Endothelial cell of umbilical vein (primary cell): ENCODE measurements around the gene ELMOD2. TPM values are rescaled to one million over a fixed set of nuclear protein-coding genes. Genes with fewer than 3 reads are reported as not detected.

ENCODE experiments used
- BruUV-seq: library from RNA; stranded (reverse); fragments of 400-500 nt; replicated peaks from 2 replicates; lab custom pipeline; 2021; lab: Mats Ljungman, UMichigan
- CTCF ChIA-PET: fragments of 300-600, 350-600 bp; sonication (Branson Sonifier 250); formaldehyde crosslinking; loops from one replicate; lab custom pipeline; 2021; ENCODE audit warnings: antibody characterized with exemption, inconsistent platforms; lab: Charles Lee
- POLR2A ChIA-PET: fragments of 300-600, 350-600 bp; sonication (Branson Sonifier 250); formaldehyde crosslinking; loops from one replicate; lab custom pipeline; 2021; ENCODE audit warnings: antibody characterized with exemption, inconsistent platforms; lab: Charles Lee
- DNase-seq: peaks from one replicate; pipeline ENCODE4 v3.0.0-alpha.2; 2011; ENCODE audit warnings: low read depth, low spot score
- FAIRE-seq: peaks from 2 replicates; lab custom pipeline; 2011; peaks lifted over from hg19 to GRCh38; lab: Jason Lieb, UNC
- H2AFZ ChIP-seq: 2 replicates; pipeline ENCODE4 v1.6.0; 2012; ENCODE audit warnings: low read depth, low read length, control low read depth, inconsistent platforms
- H3K27ac ChIP-seq: 2 replicates; pipeline ENCODE4 v1.5.1; 2011; ENCODE audit warnings: low read depth, mild to moderate bottlenecking, control low read depth, low read length, moderate library complexity; ENCODE audit not compliant: insufficient read depth
- H3K27me3 ChIP-seq, 2 experiments: 2 replicates each; pipeline versions ENCODE4 v1.6.0 to v1.6.1; 2011; ENCODE audit warnings: low read length in 2 of 2, mixed read lengths in 1 of 2; ENCODE audit not compliant: control insufficient read depth in 2 of 2, insufficient read depth in 2 of 2
- H3K36me3 ChIP-seq, 2 experiments: 2 replicates in 1 of 2; 3 replicates in 1 of 2; pipeline ENCODE4 v1.5.1; 2011; ENCODE audit warnings: low read length in 2 of 2, mild to moderate bottlenecking in 1 of 2, moderate library complexity in 1 of 2; ENCODE audit not compliant: control insufficient read depth in 2 of 2, insufficient read depth in 2 of 2; ENCODE audit errors: extremely low read depth in 1 of 2
- H3K4me1 ChIP-seq: 3 replicates; pipeline ENCODE4 v1.5.1; 2011; ENCODE audit warnings: mild to moderate bottlenecking, low read length; ENCODE audit not compliant: control insufficient read depth, insufficient read depth; ENCODE audit errors: extremely low read depth
- H3K4me2 ChIP-seq: 2 replicates; pipeline ENCODE4 v1.6.1; 2011; ENCODE audit warnings: low read length, control low read depth, mixed read lengths; ENCODE audit not compliant: insufficient read depth
- H3K4me3 ChIP-seq, 3 experiments: fragments of 200-600 bp in 1 of 3; sonication (generic), shearing (Covaris generic) in 1 of 3; replicated peaks in 1 of 3; 2 replicates each; pipeline ENCODE4 v1.5.1; 2011 to 2016; ENCODE audit warnings: control low read depth in 3 of 3, low read length in 3 of 3, mild to moderate bottlenecking in 2 of 3, inconsistent platforms in 1 of 3, low read depth in 1 of 3, moderate library complexity in 1 of 3; ENCODE audit not compliant: insufficient read depth in 1 of 3
- H3K79me2 ChIP-seq: 2 replicates; pipeline ENCODE4 v1.6.0; 2012; ENCODE audit warnings: low read length, inconsistent platforms; ENCODE audit not compliant: control insufficient read depth, insufficient read depth
- H3K9ac ChIP-seq: replicated peaks from 2 replicates; pipeline ENCODE3; 2011; ENCODE audit warnings: low read length, control low read depth; ENCODE audit not compliant: insufficient read depth; ENCODE audit errors: extremely low read depth
- H3K9me1 ChIP-seq: replicated peaks from 3 replicates; pipeline ENCODE4 v1.6.0; 2011; ENCODE audit warnings: mild to moderate bottlenecking, low read length; ENCODE audit not compliant: control insufficient read depth, insufficient read depth; ENCODE audit errors: extremely low read depth
- H3K9me3 ChIP-seq: replicated peaks from 2 replicates; pipeline ENCODE4 v1.5.1; 2012; ENCODE audit warnings: low read length, inconsistent platforms; ENCODE audit not compliant: control insufficient read depth, insufficient read depth
- H4K20me1 ChIP-seq: replicated peaks from 2 replicates; pipeline ENCODE3; 2011; ENCODE audit warnings: mild to moderate bottlenecking, low read length; ENCODE audit not compliant: control insufficient read depth, insufficient read depth; ENCODE audit errors: extremely low read depth
- GATA2 ChIP-seq: IDR thresholded peaks from 2 replicates; pipeline ENCODE4 v1.7.0; 2011; ENCODE audit warnings: low read depth, mild to moderate bottlenecking, moderate library complexity, mixed read lengths, low read length; ENCODE audit not compliant: insufficient read length, insufficient read depth
- POLR2A ChIP-seq: IDR thresholded peaks from 2 replicates; pipeline ENCODE4 v1.6.1; 2012; ENCODE audit warnings: low read depth, mild to moderate bottlenecking, control low read depth, low read length
- POLR2AphosphoS5 ChIP-seq: IDR thresholded peaks from 2 replicates; pipeline ENCODE4 v1.6.1; 2012; ENCODE audit warnings: low read depth, mild to moderate bottlenecking, control low read depth, low read length, moderate library complexity; ENCODE audit not compliant: insufficient read depth
- dilution Hi-C: fragments of 300-500 bp; cut with MboI; formaldehyde crosslinking; loops from one replicate; pipeline ENCODE4 v1.15.0; 2019; ENCODE audit warnings: low sequenced_read_pairs; ENCODE audit not compliant: extremely low pct_ligation_motif_present
- intact Hi-C: fragments of 100-400 bp; cut with micrococcal nuclease; formaldehyde crosslinking; loops from one replicate; pipeline ENCODE4 v1.10.0; 2022
- polyA plus RNA-seq, 4 experiments: library from polyadenylated mRNA; depleted of rRNA in 3 of 4; stranded (reverse) in 3 of 4; unstranded in 1 of 4; fragments of >200 nt; gene quantifications; 2 replicates each; pipeline versions ENCODE4 v1.2.1 to v1.2.3, GENCODE V29; 2011 to 2012; ENCODE audit warnings: missing spikeins in 1 of 4
- total RNA-seq: library from RNA; stranded (reverse); gene quantifications from 2 replicates; pipeline ENCODE4 v1.2.3, GENCODE V29; 2021
- TF ChIP-seq, protein P1 (sequence below), 2 donors: IDR thresholded peaks; 1 replicate in 1 of 2; 2 replicates in 1 of 2; pipeline ENCODE4 v1.5.1; 2011; ENCODE audit warnings: low read length in 2 of 2, mild to moderate bottlenecking in 2 of 2, moderate library complexity in 2 of 2, control low read depth in 1 of 2, inconsistent platforms in 1 of 2, low read depth in 1 of 2; ENCODE audit not compliant: insufficient read depth in 1 of 2; ENCODE audit errors: extremely low read depth in 1 of 2
- TF ChIP-seq, protein P2 (sequence below): IDR thresholded peaks from 2 replicates; pipeline ENCODE4 v1.6.1; 2011; ENCODE audit not compliant: insufficient read depth, insufficient read length

Gene ELMOD2
- total and polyA plus RNA-seq, 2 donors (not counting 3 experiments of a cell fraction or from before 2014, with no cell fraction given), result 5.0 to 23.6 TPM

DNA sequence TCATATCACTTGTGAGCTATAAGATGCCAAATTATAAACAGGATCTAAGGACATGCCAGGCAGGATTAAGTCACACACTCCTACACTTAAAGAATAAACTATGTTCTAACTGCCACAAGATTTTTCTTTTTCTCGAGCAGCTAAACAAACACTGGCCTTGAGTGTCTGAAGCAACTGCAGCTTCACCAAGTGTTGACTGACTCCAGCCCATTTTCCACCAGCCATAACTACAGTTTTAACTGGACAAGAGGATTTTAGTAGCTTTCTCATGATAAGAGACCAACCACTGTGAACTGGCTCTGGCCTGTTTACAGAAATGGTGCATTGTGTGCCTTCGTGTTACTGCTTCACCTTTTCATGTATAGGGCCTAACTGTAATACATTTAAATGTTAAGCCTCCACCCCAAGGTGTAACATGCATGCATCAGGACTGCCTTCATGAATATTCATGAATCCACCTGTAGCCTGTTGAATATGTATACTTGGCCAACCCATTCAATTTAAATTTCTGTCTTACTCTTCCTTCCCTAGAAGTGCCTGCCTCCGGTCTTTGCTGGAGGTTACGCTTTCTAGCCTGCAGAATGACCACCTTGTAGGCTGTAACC lies 34.0 kb downstream of the ELMOD2 start:
- DNase-seq (no peak), FAIRE-seq (no peak)
- Histone ChIP-seq H3K4me3 (no peak overlapping the region), H3K27me3 (peaks cover 4 to 5% of the 10 kb centered on the region in 2 experiments), H3K9me1 (no peaks in the 10 kb centered on the region), H3K9me3 (no peaks in the 10 kb centered on the region), H3K36me3 (no peaks in the 10 kb centered on the region), H3K4me2 (no peak overlapping the region), H3K9ac (no peak overlapping the region), H3K79me2 (no peaks in the 10 kb centered on the region), H4K20me1 (no peaks in the 10 kb centered on the region), H3K4me1 (no peaks in the 10 kb centered on the region), H2AFZ (no peak overlapping the region), H3K27ac (no peak overlapping the region)
- TF ChIP-seq, protein P1, sequence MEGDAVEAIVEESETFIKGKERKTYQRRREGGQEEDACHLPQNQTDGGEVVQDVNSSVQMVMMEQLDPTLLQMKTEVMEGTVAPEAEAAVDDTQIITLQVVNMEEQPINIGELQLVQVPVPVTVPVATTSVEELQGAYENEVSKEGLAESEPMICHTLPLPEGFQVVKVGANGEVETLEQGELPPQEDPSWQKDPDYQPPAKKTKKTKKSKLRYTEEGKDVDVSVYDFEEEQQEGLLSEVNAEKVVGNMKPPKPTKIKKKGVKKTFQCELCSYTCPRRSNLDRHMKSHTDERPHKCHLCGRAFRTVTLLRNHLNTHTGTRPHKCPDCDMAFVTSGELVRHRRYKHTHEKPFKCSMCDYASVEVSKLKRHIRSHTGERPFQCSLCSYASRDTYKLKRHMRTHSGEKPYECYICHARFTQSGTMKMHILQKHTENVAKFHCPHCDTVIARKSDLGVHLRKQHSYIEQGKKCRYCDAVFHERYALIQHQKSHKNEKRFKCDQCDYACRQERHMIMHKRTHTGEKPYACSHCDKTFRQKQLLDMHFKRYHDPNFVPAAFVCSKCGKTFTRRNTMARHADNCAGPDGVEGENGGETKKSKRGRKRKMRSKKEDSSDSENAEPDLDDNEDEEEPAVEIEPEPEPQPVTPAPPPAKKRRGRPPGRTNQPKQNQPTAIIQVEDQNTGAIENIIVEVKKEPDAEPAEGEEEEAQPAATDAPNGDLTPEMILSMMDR (IDR thresholded peaks at IDR 0.05; ENCODE audit: extremely low read depth in 1 of 2, insufficient read depth in 1 of 2, low read depth in 1 of 2, low read length in 2 of 2), result no peak
- TF ChIP-seq POLR2AphosphoS5 (no peak), GATA2 (no peak), POLR2A (no peak)
- TF ChIP-seq, protein P2, sequence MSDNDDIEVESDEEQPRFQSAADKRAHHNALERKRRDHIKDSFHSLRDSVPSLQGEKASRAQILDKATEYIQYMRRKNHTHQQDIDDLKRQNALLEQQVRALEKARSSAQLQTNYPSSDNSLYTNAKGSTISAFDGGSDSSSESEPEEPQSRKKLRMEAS, result no peak
- dilution Hi-C loops (no loop called here), intact Hi-C loops (no loop called here)
- BruUV-seq, result no TSS peak
- ChIA-PET CTCF (interaction anchor here (1.1 to 1.5 kb wide), 2 partner anchors 10 to 198 kb away, joined by 3 read pairs; no protein-coding TSS in a partner anchor), POLR2A (no interaction called here)
